Measurements from ENCODE around the gene B3GNT2.

Gene B3GNT2

GRCh38 chr2:62205554-62205953 lies 9.6 kb downstream of the B3GNT2 start:
- no peak for DNase-seq

- no peak for DNase-seq
These were observed 10.1 kb downstream of the B3GNT2 start for GRCh38 chr2:62206024-62206423.

- DNase-seq, result no peak
These were observed 11.6 kb downstream of the B3GNT2 start for GRCh38 chr2:62207491-62207890.

- DNase-seq, result no peak
These were observed 12.3 kb downstream of the B3GNT2 start for GRCh38 chr2:62208074-62208757.

GRCh38 chr2:62208758-62209114 lies 12.8 kb downstream of the B3GNT2 start:
- no peak for DNase-seq

- no peak for DNase-seq
These were observed 13.6 kb downstream of the B3GNT2 start for GRCh38 chr2:62209427-62209991.

GRCh38 chr2:62215306-62216064 lies 19.6 kb downstream of the B3GNT2 start:
- peak; percentile 15 for DNase-seq

GRCh38 chr2:62216113-62216512 lies 20.2 kb downstream of the B3GNT2 start:
- no peak for DNase-seq

GRCh38 chr2:62216616-62217015 lies 20.7 kb downstream of the B3GNT2 start:
- DNase-seq, result peak; percentile 77

GRCh38 chr2:62217421-62217820 lies 21.5 kb downstream of the B3GNT2 start:
- no peak for DNase-seq

- DNase-seq, result peak; percentile 68
These were observed 22.1 kb downstream of the B3GNT2 start for GRCh38 chr2:62217970-62218369.

GRCh38 chr2:62219407-62220159 lies 23.7 kb downstream of the B3GNT2 start:
- DNase-seq, result no peak

- DNase-seq, result peak; percentile 7
These were observed 25.2 kb downstream of the B3GNT2 start for GRCh38 chr2:62221141-62221540.

GRCh38 chr2:62222171-62222570 lies 26.3 kb downstream of the B3GNT2 start:
- no peak for DNase-seq

- DNase-seq, result no peak
These were observed 26.8 kb downstream of the B3GNT2 start for GRCh38 chr2:62222674-62223073.

- DNase-seq, result no peak
These were observed 29.1 kb downstream of the B3GNT2 start for GRCh38 chr2:62224976-62225375.

GRCh38 chr2:62227386-62228075 lies 31.6 kb downstream of the B3GNT2 start:
- DNase-seq, result peak; percentile 8

- DNase-seq, result no peak
These were observed 33.2 kb downstream of the B3GNT2 start for GRCh38 chr2:62229082-62229605.

- DNase-seq, result no peak
These were observed 35.6 kb downstream of the B3GNT2 start for GRCh38 chr2:62231541-62231940.

- no peak for DNase-seq
These were observed 39.1 kb downstream of the B3GNT2 start for GRCh38 chr2:62234755-62235655.

GRCh38 chr2:62236499-62236898 lies 40.6 kb downstream of the B3GNT2 start:
- DNase-seq, result no peak

GRCh38 chr2:62238236-62238635 lies 42.3 kb downstream of the B3GNT2 start:
- DNase-seq, result no peak
